GM19455 (cell line): ENCODE measurements around the gene ABCC4.
A peak's percentile ranks its signal among the peaks of the same experiment; 100 is the strongest.

ENCODE experiments used
- ATAC-seq: cut with Tn5 transposase; IDR thresholded peaks from one replicate; pipeline ENCODE4 v1.9.1; 2021; ENCODE audit not compliant: unreplicated experiment

The ABCC4 gene

GRCh38 chr13:95074820-95075219, 226.4 kb downstream of the ABCC4 start:
- ATAC-seq: no peak

GRCh38 chr13:95073747-95074311, 227.4 kb downstream of the ABCC4 start:
- ATAC-seq: no peak

DNA sequence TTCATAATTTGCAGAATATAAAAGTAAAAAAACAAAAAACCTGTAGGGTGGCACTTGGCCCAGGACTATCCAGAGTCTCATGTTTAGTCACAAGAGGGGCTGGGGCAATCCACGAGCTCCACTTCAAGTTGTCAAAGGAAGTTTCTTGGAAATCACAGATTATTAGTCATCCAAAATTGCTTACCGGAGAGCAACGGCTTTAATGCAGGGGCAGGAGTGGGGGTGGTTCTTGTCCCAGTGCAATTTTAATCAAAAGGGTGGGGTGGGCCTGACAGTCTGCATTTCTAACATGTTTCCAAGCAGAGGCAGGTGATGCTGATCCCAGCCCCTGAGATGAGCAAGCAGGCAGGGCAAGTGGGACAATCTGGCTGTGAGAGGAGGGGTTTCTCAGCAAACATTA, 233.9 kb downstream of the ABCC4 start:
- no peak for ATAC-seq

DNA sequence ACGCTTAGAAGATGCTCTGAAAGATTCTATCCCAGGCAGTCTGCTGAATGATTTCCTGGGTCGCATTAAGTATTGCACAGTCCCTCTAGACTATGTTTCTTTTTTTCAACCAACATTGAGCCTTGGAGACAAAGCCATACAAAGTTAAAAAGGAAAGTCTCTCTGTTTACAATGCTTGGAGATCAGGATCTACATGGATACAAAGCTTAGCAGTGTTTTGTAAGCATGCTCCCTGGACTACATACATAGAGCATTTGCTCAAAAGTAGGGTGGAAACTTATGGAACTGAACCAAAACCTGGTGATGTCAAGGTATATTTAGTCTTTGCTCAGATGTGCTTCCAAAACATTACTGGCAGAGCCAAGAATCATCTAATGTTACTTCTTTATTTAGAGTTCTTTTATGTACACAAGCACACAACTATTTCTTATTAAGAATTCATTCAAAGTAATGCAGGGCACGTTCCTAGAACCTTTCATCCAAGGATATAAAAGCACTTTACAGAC, 241.2 kb downstream of the ABCC4 start:
- no peak for ATAC-seq

GRCh38 chr13:95059306-95059705, 241.9 kb downstream of the ABCC4 start:
- ATAC-seq: no peak

DNA sequence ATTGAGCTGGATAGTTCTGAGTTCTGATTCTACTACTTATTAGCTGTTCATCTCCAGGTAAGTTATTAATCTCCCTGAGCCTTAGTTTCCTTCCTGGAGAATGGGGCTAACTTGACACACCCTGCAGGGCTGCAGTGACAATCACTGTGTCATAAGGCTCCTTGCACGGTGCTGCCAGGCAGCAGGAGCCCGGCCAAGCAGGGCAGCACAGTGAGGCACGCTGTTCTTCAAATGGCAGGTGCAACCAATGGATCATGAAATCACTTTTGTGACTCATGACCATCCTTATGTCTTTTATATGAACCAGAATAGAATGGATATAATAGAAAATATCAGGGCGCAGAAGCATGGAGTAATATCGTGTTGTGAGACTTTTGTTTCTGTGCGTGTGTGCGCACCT, 242.6 kb downstream of the ABCC4 start:
- no peak for ATAC-seq

DNA sequence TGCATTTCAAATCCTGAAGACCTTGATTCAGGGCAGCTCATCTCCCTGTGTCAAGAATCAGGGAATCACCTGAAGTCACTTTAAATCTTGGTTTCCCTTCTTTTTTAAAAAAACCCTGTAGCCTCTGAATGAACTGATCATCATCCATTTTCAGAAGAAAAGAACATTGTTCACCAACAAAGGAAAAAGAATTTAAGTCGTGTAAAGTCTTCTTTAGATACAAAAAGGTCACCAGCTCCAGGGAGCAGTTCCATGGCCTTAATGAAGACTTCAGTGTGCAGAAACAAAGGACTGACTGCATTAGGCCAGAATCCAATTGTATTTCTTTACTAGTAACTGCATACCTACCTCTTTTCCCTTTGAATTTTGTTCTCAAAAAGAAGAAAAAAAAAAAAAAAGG, 245.0 kb downstream of the ABCC4 start:
- no peak for ATAC-seq

DNA sequence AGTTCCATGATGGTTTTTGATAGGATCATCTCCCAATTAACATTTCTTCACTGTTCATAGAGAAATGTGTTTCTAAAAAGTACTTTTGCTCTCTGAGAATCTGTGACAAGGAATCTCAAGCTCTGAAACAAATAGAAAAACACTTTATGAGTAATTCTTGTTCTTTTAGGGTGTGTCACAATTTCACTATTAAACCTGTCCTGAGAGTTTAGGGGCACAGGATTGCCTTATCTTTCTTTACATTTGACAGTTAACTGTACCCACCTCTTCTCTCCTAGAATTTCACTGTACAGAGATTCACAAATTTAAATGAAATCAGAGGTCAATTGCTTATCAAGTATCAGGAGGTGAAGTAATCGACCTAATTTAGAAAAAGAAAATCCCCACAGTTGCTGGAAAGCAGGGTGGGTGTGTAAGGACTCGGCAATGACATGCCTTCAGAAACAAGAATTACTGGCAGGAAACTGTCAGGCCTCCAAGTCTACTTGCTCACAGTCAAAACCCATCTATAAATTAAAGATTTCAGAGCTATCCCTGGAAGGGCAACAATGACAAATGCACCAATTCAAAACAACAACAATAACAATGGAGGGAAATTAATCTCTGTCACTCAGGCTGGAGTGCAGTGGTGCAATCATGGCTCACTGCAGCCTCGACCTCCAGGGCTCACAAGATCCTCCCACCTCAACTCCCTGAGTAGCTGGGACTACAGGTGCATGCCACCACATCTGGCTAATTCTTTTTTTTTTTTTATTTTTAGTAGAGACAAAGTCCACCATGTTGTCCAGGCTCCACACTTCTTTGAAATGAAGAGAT, 250.2 kb downstream of the ABCC4 start:
- ATAC-seq: peak; percentile 78

DNA sequence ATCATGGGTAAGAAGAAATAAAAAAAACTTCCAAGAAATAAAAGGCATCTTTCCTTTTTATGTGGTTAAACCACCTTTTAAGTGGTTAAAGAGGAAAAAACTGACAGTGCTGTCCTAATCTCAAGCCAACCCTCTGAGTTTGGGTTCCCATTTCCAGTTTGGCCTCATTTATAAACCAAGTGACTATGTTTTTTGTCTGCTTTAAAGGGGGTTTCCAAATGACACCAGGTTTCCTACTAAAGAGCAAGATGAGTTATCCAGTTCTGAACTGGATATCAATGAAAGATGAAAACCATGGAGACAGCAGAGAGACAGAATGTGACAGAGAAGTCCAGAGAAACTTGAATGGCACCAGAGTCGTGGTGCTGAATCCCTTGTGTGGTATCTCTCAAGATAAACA, 251.5 kb downstream of the ABCC4 start:
- ATAC-seq: no peak

GRCh38 chr13:95044452-95045205, 256.6 kb downstream of the ABCC4 start:
- ATAC-seq: no peak

DNA sequence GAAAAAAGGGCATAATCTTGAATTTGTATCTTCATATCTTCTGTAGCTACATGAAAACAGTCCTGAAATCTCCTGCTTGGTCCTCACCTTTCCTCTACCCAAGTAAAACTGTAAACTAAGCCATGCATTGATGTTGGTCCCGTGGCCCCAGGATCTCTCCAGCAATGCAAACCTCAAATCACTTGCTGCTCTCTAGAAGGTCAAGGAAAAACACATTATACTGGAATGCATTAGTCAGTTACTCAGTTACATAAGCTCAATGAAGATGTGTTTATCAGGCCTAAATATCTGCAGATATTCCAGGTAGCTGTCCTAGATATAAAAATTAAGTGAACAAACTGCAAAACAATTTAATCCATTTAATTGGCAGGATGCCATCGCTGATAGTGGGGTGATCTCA, 261.8 kb downstream of the ABCC4 start:
- no peak for ATAC-seq

DNA sequence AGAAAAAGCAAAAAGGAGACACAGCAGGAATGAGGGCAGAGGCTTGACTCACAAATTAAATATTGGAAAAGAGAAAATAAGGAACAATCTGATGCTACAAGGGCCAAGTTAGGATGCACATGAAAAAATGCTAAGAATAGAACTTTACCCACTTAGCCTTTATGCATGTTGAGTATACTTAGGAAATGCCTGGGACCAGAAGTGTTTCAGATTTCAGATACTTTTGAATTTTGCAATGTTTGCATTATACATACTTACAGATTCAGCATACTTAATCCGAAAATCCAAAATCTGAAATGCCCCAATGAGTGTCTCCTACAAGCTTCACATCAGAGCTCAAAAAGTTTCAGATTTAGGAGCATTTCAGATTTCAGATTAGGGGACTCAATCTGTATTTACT, 262.3 kb downstream of the ABCC4 start:
- no peak for ATAC-seq

DNA sequence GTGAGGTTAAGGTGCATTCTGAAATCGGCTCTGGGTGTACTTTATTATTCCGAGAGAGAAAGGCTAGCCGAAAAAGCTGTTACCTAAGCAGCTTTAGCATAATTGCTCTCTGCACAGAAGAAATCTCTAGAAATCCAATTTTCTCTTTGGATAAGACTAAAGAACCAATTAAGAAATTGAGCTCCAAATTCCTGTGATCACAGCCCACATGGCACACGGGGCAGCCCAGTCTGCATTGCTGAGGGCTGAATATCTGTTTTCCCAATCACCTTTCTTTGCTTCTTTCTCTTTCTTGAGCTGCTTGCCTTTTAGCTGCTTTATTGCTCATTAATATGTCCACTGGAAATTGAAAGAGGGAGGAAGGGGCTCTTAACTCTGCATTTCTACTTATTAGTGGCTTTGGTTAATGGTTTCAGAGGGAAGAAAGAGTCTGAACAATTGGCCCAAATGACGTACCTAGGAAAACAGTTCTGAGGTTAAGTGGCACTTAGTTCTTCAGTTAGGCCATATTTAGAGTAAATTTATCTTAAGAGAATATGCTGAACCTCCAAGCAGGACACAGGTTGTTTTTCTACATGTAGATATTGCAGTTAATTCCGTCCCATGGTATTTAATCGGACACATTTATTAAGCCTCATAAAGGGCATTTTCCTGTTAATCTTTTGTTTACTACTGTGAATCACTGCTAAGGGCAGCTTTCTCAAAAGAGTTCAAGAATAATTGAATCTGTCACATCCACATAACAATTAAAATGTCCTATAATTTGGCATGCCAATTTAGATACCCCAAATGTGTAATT, 265.7 kb downstream of the ABCC4 start:
- no peak for ATAC-seq

GRCh38 chr13:95033890-95034289, 267.4 kb downstream of the ABCC4 start:
- ATAC-seq: no peak

- ATAC-seq: no peak
Observed at GRCh38 chr13:95032121-95032520, 269.1 kb downstream of the ABCC4 start.

GRCh38 chr13:95030821-95031343, 270.4 kb downstream of the ABCC4 start:
- ATAC-seq: no peak

DNA sequence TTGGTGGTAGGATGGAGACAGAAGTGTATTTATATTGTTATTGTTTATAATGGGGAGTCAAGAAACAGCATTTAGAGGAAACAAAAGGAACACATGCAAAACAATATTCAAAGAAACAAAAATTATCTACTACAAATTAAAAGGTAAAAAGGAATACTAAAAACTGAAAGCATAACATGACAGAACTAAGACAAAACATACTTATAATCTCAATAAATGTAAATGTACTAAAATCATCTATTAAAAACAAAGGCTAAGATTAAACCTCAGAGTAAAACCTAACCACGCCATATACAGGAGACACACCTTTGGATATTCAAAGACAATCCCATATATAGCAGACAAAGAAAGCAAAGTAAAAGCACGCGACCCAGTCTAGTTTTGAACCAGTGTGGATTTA, 273.6 kb downstream of the ABCC4 start:
- no peak for ATAC-seq

DNA sequence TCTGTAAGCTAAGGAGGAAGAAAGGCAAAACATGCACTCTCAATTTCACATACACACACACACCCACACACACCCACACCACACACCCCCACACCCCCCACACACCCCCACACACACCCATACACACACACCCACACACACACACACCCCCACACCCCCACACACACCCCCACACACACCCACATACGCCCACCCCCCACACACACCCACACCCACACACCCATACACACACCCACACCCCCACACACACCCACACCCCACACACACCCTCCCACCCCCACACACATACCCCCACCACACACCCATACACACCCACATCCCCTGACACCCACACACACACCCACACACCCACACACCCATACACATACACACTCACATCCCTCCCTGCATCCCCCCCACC, 276.1 kb downstream of the ABCC4 start:
- no peak for ATAC-seq

DNA sequence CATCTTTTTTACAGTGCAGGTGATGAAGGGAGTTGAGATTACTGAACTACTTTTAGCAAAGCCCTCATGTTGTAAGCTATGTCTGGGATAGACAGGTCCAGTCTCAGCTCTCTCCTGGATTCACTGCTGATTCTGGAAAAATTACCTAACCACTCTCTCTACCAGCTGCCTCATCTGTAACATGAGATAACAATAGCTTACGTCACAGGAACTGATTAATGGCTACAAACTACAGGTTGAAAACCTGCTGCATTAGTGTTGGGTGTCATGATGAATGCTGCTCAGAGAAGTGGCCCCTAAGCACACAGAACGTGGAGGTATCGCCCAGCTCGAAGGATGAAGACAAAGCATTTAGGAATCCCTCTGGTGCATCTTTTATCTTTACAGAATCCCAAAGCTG, 277.8 kb downstream of the ABCC4 start:
- no peak for ATAC-seq

DNA sequence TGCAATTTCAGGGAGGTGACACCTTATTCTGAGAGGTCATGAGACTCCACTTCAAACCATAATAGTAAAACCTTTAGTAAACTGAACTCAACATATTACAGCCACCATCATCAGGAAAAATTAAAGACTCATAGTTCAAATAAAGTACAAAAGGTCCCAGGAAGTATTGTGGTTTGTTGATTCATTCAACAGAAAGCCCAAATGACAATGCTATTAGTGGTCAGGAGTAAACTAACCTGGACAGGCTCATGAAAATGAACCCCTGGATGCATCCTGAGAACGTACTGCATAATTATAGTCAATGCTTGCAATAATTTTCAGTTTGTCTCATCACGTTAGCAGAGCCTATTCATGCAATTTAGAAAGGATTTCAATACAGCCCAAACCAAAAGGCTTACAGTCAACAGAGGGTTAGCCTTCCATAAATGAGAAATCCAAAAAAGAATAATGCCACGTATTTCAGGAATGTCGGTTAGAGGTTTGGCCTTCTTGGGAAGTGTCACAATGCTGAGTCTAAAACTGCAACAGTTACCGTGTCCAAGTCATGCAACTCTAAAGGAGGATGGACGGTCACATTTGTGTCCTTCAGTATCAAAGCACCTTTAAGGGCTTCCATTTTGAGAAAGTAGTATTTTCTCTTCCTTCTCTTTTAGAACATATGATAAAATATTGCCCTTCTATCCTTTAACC, 280.8 kb downstream of the ABCC4 start:
- no peak for ATAC-seq
